Activated T-helper 2 cell treated with anti-CD3 and anti-CD28 coated beads, Interferon-gamma antibody, Interleukin-2, Interleukin-4, amounts not matched to agents 10 μg/mL and 5 μg/mL and 100 μg/mL, durations not matched to agents 14 hours and 24 hours and 36 hours (primary cell): ENCODE data around the gene GNA15. TPM values are rescaled to one million over a fixed set of nuclear protein-coding genes. Genes with fewer than 3 reads are reported as not detected.

Experiments
- DNase-seq: peaks from one replicate; pipeline ENCODE4 v3.0.0; 2021; ENCODE audit warnings: low spot score
- H3K27ac Mint-ChIP-seq: one replicate; pipeline ENCODE4 v1.8.0; 2021; ENCODE audit warnings: mixed read lengths
- H3K27me3 Mint-ChIP-seq: one replicate; pipeline ENCODE4 v1.8.0; 2021; ENCODE audit warnings: low read depth, mixed read lengths
- H3K36me3 Mint-ChIP-seq: one replicate; pipeline ENCODE4 v1.8.0; 2021; ENCODE audit warnings: low read depth, mixed read lengths
- H3K4me1 Mint-ChIP-seq: one replicate; pipeline ENCODE4 v1.8.0; 2021; ENCODE audit warnings: low read depth, mixed read lengths
- H3K4me3 Mint-ChIP-seq: one replicate; pipeline ENCODE4 v1.8.0; 2021; ENCODE audit warnings: low read depth, mild to moderate bottlenecking, moderate library complexity, mixed read lengths
- H3K9me3 Mint-ChIP-seq: one replicate; pipeline ENCODE4 v1.8.0; 2021; ENCODE audit warnings: mixed read lengths
- intact Hi-C: fragments of 100-400 bp; cut with micrococcal nuclease; formaldehyde crosslinking; loops from one replicate; pipeline ENCODE4 v1.15.1; 2023
- total RNA-seq: library from RNA; stranded (reverse); gene quantifications from 2 replicates; pipeline ENCODE4 v1.2.3, GENCODE V29; 2022

Gene GNA15
- total RNA-seq, 1 donor from 2014 or later: 174 TPM

DNA sequence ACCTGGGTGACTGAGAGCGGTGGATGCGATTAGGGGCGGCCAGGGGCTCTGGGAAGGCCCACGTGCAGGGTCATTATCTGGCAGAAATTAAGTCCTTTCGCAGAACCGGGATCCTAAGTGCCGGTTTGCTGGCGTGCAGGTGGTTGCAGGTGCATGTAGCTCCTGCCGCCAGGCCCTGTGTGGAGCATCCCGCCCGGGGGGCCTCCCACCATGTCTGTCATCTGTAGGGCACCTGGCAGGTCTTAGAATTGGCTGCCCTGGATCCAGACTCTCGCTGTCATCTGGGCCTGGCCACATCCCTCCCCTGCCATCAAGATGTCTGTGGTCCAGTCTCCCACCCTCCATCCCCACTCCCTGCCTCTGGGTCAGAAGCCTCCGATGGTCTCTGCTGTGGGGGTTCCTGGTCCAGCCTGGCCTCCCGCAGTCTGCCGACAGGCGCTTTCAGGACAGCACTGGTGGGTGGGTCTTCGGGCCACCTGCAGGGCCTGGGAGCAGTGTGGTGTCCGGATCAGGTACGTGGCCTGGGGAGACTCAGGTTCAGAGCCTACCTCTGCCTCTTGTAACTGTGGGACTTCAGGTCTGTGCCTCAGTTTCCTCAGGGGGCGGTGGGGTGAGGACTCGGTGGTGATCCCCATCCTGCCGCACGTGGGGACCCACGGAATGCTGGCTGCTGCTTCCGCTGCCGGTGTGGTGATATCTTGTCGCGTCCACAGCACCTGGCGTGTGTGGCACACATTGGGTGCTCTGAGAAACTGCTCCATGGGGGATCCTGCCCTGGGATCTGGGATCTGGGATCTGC lies 36.3 kb upstream of the GNA15 start:
- Mint-ChIP-seq H3K27me3 (peaks cover 24% of the 10 kb centered on the region), H3K27ac (no peak overlapping the region), H3K9me3 (no peaks in the 10 kb centered on the region), H3K4me1 (peaks cover 20% of the 10 kb centered on the region), H3K36me3 (no peaks in the 10 kb centered on the region), H3K4me3 (no peak overlapping the region)
- no peak for DNase-seq
- intact Hi-C loops: loop anchor here (5.0 kb wide), 1 partner anchor 147 kb away; no protein-coding TSS in a partner anchor

DNA sequence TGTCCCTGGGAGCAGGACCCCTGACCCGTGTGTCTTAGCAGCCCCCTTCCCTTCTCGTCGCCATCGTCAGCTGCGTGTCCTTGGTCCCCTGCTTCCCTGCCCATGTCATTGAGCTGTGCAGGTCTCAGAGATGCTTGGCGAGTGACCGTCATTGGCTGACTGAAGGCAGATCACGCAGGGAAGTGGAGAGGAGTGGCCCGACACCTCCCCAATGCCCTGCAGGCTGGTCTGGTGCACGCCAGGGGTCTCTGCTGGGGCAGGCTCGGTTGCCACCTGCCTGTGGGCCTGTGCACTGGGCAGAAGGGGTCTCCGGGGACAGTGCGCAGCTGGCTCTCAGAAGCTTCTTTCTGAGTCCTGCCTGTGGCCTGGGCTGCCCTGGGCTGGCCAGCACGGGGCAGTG lies 35.5 kb upstream of the GNA15 start:
- peaks cover 17% of the 10 kb centered on the region for H3K4me1 Mint-ChIP-seq
- no peak for DNase-seq
- H3K4me3 Mint-ChIP-seq: no peak overlapping the region
- no peaks in the 10 kb centered on the region for H3K9me3 Mint-ChIP-seq
- no peaks in the 10 kb centered on the region for H3K36me3 Mint-ChIP-seq
- peaks cover 19% of the 10 kb centered on the region for H3K27me3 Mint-ChIP-seq
- intact Hi-C loops: loop anchor here (5.0 kb wide), 1 partner anchor 148 kb away; no protein-coding TSS in a partner anchor
- H3K27ac Mint-ChIP-seq: no peak overlapping the region

DNA sequence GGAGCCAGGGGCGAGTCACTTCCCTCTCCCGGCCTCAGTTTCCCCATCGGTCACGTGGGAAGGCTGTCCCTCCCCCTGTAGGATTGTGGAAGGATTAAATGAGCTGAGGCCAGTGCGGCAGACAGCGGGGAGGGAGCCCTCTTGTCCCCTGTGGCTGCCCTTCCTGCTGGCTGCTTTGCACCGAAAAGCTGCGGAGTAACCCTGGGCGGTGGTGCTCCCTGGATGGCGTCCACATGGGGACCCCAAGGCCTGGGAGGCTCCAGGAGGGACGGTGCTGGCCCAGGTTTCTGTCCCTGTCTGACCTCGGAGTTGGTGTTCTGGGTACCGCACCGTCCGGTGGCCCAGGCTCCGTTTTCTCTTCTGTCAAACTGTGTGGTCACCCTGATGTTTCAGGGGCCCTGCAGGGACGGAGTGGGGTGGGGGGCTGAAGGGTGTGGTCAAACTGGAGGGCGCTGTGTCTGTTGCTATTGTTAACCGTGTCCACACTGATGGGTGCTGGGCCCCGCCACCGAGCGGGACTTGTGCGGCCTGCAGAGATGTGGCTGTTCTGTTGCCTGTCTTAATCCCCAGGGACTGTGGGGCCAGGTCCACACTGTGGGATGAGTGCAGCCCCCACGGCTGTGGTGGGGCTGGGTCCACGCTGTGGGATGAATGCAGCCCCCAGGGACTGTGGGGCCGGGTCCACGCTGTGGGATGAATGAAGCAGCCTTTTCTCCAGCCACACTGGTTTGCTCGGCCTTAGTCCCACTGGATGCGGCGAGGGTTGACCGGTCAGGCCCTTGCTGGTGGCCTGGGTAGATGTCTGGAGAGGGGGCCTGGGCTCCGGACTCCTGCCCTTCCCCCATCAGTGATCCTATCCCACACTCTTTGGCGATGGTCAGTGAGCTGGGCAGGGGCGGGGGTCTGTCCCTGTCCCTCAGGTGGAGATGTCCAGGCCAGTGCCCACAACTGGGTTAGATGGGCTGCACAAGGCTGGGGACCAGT lies 34.8 kb upstream of the GNA15 start:
- H3K36me3 Mint-ChIP-seq: no peaks in the 10 kb centered on the region
- intact Hi-C loops: loop anchor here (5.0 kb wide), 1 partner anchor 149 kb away; no protein-coding TSS in a partner anchor
- H3K27ac Mint-ChIP-seq: no peak overlapping the region
- peaks cover 10% of the 10 kb centered on the region for H3K4me1 Mint-ChIP-seq
- H3K9me3 Mint-ChIP-seq: no peaks in the 10 kb centered on the region
- no peak overlapping the region for H3K4me3 Mint-ChIP-seq
- no peak for DNase-seq
- peaks cover 14% of the 10 kb centered on the region for H3K27me3 Mint-ChIP-seq

DNA sequence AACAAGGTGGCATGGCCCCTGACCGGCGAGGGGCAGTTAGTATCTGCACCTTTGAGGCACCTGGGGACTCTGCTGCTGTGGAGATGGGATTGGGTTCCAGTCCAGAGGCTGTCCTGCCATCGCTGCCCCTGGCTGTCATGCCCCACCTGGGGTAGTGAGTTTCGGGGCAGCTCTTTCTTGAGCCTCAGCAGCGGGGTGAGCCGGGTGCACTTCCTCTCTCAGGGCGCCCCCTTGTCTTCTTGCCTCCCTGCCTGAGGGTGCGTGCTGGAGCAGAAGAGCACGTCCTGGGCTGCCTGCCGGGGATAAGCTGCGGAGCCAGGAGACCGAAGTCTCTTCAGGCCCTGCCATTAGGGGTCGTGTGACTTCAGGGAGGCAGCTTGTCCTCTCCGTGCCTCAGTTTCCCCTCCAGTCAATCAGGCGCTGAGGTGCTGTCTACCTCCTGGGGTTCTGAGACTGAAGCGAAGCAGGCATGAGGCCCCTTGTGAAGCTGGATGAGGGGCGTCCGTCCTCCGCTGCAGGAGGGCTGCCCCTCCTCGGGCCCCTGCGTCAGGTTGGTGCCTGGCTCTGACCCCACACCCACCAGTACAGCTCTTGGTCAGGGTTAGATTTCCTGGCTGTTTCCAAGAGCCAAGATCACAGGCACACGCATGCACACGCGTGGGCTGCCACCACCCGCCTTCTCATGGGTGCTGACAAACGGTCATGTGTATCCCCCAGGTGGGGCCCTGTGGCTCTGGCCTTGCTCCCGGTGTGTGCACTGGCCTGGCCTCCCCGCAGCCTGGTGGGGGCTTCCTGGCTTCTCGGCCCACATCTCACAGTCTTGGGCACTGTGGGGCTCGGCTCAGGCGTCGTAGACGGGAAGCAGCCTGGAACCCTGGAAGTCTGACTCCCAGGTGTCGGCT lies 33.3 kb upstream of the GNA15 start:
- H3K4me1 Mint-ChIP-seq: peaks cover 7% of the 10 kb centered on the region
- intact Hi-C loops: loop anchor here (5.0 kb wide), 1 partner anchor 150 kb away; no protein-coding TSS in a partner anchor
- H3K9me3 Mint-ChIP-seq: no peaks in the 10 kb centered on the region
- no peak overlapping the region for H3K4me3 Mint-ChIP-seq
- H3K27me3 Mint-ChIP-seq: peaks cover 11% of the 10 kb centered on the region
- no peak overlapping the region for H3K27ac Mint-ChIP-seq
- H3K36me3 Mint-ChIP-seq: no peaks in the 10 kb centered on the region
- DNase-seq: no peak

DNA sequence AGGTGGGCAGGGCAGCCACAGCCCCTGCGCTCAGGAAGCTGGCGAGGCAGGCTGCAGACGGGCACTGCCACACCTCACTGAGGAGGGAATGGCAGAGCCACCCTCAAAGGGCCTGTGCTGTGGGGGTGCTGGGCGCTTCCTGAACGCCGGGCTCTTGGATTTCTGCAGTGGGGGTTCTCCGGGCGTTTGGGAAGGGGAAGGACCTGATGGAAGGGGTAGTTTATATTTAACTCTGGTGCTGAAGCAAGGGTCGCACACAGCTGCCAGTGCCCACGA lies 31.2 kb upstream of the GNA15 start:
- Mint-ChIP-seq H3K4me3 (no peak overlapping the region), H3K27me3 (peaks cover 3% of the 10 kb centered on the region), H3K9me3 (no peaks in the 10 kb centered on the region), H3K36me3 (no peaks in the 10 kb centered on the region), H3K4me1 (peaks cover 6% of the 10 kb centered on the region), H3K27ac (no peak overlapping the region)
- intact Hi-C loops: loop anchor here (5.0 kb wide), 1 partner anchor 152 kb away; no protein-coding TSS in a partner anchor
- no peak for DNase-seq

DNA sequence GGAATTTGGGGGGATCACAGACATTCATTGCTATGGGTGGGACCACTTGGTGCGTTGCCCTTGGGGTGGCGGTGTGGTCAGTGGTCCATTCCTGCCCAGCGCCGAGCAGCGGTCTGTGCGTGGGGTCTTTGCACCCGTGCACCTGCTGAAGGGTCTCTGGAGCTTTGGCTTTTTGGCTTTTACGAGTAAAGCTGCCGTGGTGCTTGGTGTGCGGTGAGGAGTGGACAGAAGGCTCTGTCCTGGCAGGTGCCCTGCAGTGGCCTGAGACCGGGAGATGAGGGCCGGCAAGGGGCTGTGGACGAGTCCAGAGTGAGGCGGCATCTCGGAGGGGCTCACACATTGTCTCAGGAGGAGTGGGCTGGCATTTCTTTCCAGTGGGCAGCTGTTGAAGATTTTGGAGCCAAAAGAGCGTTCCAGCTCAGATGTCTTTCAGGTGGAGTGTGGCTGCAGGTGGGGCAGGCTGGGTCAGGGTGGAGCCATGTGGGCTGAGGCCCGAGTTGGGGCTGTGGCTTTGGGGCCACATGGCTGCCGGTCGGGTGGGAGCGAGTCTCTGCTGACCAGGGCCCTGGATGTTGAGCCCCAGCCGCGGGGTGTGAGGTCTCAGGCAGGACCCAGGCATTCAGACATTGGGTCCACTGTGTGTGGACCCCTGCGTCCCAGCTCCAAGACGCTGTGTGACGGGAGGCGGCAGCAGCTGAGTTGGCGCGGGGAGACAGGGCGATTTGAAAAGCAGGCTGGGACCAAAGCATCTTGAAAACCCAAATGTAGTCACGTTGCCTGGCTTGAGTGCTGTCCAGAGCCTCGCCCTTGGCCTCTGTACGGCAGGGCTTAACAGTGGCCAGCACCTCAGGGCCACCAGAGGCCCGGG lies 30.0 kb upstream of the GNA15 start:
- no peak for DNase-seq
- Mint-ChIP-seq H3K27me3 (peaks cover 1% of the 10 kb centered on the region), H3K9me3 (no peaks in the 10 kb centered on the region), H3K36me3 (no peaks in the 10 kb centered on the region), H3K27ac (no peak overlapping the region), H3K4me3 (no peak overlapping the region), H3K4me1 (peaks cover 6% of the 10 kb centered on the region)
- intact Hi-C loops: no loop called here

DNA sequence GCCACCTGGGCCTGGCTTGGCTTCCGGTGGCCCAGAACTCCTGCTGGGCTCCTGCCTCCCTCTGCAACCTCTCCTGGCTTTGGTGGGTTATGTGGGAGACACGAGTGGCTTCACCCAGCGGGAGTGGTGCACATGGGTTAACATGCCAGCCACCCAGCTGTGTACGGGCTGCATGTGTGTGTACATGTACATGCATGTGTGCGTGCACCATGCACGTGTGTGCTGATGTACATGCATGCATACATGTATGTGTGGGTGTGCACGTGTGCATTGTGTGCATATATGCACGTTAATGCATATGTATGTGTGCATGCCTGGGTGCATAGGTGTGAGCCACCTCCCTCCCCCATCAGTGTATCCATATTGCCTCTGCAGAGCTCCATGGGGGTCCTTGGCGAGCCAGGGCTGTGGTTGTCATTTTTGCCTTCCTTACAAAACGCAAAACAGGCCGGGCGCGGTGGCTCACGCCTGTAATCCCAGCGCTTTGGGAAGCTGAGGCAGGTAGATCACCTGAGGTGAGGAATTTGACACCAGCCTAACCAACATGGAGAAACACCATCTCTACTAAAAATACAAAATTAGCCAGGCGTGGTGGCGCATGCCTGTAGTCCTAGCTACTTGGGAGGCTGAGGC lies 29.2 kb upstream of the GNA15 start:
- H3K4me3 Mint-ChIP-seq: no peak overlapping the region
- no peak overlapping the region for H3K27ac Mint-ChIP-seq
- peaks cover 1% of the 10 kb centered on the region for H3K27me3 Mint-ChIP-seq
- no peaks in the 10 kb centered on the region for H3K9me3 Mint-ChIP-seq
- intact Hi-C loops: no loop called here
- H3K4me1 Mint-ChIP-seq: peaks cover 6% of the 10 kb centered on the region
- no peak for DNase-seq
- H3K36me3 Mint-ChIP-seq: no peaks in the 10 kb centered on the region

DNA sequence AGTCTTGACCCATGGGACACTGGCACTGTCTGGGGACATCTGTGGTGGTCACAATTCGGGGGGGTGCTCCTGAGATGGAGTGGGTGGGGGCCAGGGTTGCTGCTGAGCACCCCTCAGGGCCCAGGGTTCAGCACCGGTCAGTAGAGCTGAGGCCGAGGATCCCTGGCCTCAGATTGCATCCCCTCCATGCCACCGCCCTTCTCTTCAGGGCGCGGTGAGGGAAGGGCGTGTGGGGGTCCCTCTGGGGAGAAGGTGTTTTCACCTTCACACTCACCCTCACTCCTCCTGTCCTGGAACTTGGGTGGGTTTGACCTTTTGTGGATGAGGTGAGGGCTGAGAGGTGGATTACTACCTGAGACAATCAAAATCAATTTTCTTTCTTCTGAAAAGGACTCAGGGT lies 28.2 kb upstream of the GNA15 start:
- no peak overlapping the region for H3K27ac Mint-ChIP-seq
- peaks cover 6% of the 10 kb centered on the region for H3K4me1 Mint-ChIP-seq
- intact Hi-C loops: loop anchor here (1.0 kb wide), 1 partner anchor 145 kb away; no protein-coding TSS in a partner anchor
- H3K36me3 Mint-ChIP-seq: no peaks in the 10 kb centered on the region
- no peaks in the 10 kb centered on the region for H3K9me3 Mint-ChIP-seq
- no peak for DNase-seq
- H3K4me3 Mint-ChIP-seq: no peak overlapping the region
- H3K27me3 Mint-ChIP-seq: no peaks in the 10 kb centered on the region

DNA sequence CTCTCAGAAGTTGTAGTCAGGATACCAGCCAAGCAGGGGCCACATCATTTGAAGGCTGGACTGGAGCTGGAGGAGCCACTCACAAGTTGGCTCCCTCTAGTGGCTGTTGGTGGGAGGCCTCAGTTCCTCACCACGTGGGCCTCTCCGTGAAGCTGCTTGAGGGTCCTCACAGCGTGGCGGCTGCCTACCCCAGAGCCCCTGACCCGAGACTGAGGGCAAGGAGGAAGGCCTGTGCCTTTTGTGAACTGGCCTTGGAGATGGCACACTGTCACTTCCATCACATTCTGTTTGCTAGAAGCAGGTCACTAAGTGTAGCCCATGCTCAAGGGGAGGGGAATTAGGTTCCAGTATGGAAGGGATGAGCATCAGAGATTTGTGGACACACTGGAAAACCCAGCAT lies 27.1 kb upstream of the GNA15 start:
- H3K9me3 Mint-ChIP-seq: no peaks in the 10 kb centered on the region
- no peak overlapping the region for H3K4me3 Mint-ChIP-seq
- intact Hi-C loops: loop anchor here (1.0 kb wide), 1 partner anchor 146 kb away; no protein-coding TSS in a partner anchor
- H3K27me3 Mint-ChIP-seq: no peaks in the 10 kb centered on the region
- peak; percentile 56 for DNase-seq
- peaks cover 6% of the 10 kb centered on the region for H3K4me1 Mint-ChIP-seq
- no peak overlapping the region for H3K27ac Mint-ChIP-seq
- no peaks in the 10 kb centered on the region for H3K36me3 Mint-ChIP-seq

DNA sequence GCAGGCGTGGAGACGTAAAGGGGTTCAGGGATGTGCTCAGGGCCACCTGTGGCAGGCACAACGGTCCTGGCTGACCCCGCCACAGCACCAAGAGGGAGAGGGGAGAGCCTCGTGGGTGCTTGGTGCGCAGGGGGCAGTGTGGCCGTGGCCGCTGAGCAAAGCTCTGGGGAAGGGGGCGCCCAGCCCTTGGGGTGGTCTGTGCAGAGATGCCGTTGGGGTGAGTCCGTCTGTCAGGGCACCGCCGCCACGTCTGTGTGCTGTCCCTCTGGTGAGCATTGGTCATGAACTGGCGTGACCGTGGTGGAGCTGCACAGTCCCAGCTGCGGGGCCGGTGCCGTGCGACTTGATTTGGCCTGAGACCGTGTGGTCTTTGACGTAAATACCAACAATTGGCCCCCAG lies 26.3 kb upstream of the GNA15 start:
- no peaks in the 10 kb centered on the region for H3K36me3 Mint-ChIP-seq
- intact Hi-C loops: no loop called here
- no peak overlapping the region for H3K4me3 Mint-ChIP-seq

DNA sequence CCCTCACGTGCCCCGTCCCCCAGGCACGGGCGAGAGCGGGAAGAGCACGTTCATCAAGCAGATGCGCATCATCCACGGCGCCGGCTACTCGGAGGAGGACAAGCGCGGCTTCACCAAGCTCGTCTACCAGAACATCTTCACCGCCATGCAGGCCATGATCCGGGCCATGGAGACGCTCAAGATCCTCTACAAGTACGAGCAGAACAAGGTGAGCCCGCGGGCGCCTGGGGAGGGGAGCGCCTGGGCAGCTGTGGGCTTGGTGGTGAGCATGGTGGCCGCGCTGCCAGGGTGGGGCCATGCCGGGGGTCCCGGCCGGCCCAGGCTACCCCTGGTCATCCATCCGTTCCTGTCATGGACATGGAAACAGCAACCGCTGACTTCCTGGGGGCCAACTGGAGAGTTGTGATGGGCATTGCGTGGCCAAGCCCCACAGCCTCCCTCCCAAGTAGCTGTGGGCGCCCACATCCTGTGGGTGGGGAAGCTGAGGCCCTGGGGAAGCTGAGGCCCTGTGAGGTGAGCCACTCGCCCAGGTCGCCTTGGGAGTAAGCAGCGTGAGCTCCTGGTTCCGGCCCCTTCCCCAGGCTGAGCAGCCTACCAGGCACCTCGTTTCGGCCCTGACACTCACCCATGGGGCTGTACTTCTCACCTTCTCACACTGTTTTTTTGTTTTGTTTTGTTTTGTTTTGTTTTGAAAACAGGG lies 25.6 kb upstream of the GNA15 start:
- intact Hi-C loops: no loop called here
- Mint-ChIP-seq H3K27me3 (no peaks in the 10 kb centered on the region), H3K27ac (no peak overlapping the region), H3K4me1 (peaks cover 3% of the 10 kb centered on the region), H3K36me3 (no peaks in the 10 kb centered on the region), H3K9me3 (no peaks in the 10 kb centered on the region), H3K4me3 (no peak overlapping the region)
- no peak for DNase-seq

More for the DNA sequence above, 26.3 kb upstream of the GNA15 start:
- peaks cover 3% of the 10 kb centered on the region for H3K4me1 Mint-ChIP-seq
- no peak overlapping the region for H3K27ac Mint-ChIP-seq
- H3K9me3 Mint-ChIP-seq: no peaks in the 10 kb centered on the region
- DNase-seq: no peak
- H3K27me3 Mint-ChIP-seq: no peaks in the 10 kb centered on the region
